H1 (cell line): ENCODE results near the gene PTTG2. TPM values are rescaled to one million over a fixed set of nuclear protein-coding genes. Genes with fewer than 3 reads are reported as not detected.

ENCODE experiments used
- CHD7 ChIP-seq: fragments of 300-600 bp; sonication (generic); IDR thresholded peaks from 2 replicates; pipeline ENCODE4 v1.7.1; 2012; ENCODE audit warnings: low read length, moderate library complexity, mild to moderate bottlenecking, inconsistent platforms; ENCODE audit not compliant: insufficient replicate concordance
- EGR1 ChIP-seq: IDR thresholded peaks from 2 replicates; pipeline ENCODE4 v1.6.1; 2011; ENCODE audit warnings: low read depth, low read length, borderline replicate concordance
- MAFK ChIP-seq: IDR thresholded peaks from 2 replicates; pipeline ENCODE4 v1.6.1; 2012; ENCODE audit warnings: low read depth, mild to moderate bottlenecking, improper control_type of control experiment, low read length
- NANOG ChIP-seq: IDR thresholded peaks from 2 replicates; pipeline ENCODE4 v1.6.1; 2011; ENCODE audit warnings: low read length, low read depth, mild to moderate bottlenecking, inconsistent platforms; ENCODE audit not compliant: insufficient read depth, poor library complexity, severe bottlenecking
- NRF1 ChIP-seq: IDR thresholded peaks from 2 replicates; pipeline ENCODE4 v1.6.1; 2011; ENCODE audit warnings: mild to moderate bottlenecking, low read depth, low read length, improper control_type of control experiment
- RBBP5 ChIP-seq: IDR thresholded peaks from 2 replicates; pipeline ENCODE4 v1.7.1; 2012; ENCODE audit warnings: low read depth, mild to moderate bottlenecking, inconsistent platforms, low read length, moderate library complexity, borderline replicate concordance
- polyA plus RNA-seq, 7 experiments: library from polyadenylated mRNA; depleted of rRNA in 3 of 7; stranded (reverse) in 5 of 7; unstranded in 2 of 7; fragments of >200 nt in 5 of 7; fragments of 200-250 nt in 2 of 7; gene quantifications; 1 replicate in 5 of 7; 2 replicates in 1 of 7; 4 replicates in 1 of 7; pipeline versions ENCODE4 v1.2.1 to v1.2.3, GENCODE V29; 2011 to 2013; ENCODE audit warnings: missing spikeins in 2 of 7, mixed read lengths in 2 of 7
- total RNA-seq: library from RNA; stranded (reverse); fragmentation: NEBNext Ultra II Directional; extraction: Animal tissue kit (Norgen Biotek cat#: 25700); gene quantifications from 2 replicates; pipeline ENCODE4 v1.2.1, GENCODE V29; 2021

Gene PTTG2
- total and polyA plus RNA-seq, 2 of the 8 experiments (the other 6 are each of a cell fraction or from before 2014, with no cell fraction given) = not detected

DNA sequence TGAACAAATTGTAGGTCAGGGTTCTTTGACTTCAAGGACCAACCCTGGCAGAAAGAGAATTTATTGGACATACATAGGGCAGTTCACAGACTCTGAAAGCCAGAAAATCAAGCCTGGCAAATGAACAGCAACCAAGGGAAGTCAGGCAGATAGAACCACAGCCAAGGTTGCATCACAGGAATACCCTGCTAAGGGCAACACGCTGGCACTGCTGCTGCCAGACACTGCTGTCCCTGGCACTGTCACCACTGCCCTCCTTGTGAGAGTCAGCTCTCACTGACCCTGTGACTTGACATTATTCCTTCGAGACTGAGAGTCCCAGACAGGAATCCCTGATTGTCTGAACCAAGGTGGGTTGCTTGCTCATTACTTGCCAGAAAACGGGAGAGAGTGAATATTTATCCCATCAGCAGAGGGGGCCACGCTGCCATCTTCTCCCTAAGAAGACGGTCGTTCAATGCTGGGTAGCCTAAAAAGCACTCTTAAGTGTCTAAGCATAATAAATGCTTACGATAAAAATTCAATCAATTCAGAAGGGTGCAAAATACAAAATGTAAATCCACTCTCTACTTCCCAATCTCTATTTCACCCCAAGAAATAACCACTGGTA is 23.2 kb upstream of the PTTG2 start (continued):
- TF ChIP-seq NRF1 (no peak), CHD7 (no peak), EGR1 (no peak), MAFK (no peak), NANOG (no peak), RBBP5 (no peak)
- TF ChIP-seq, all 59 proteins: peak for 2
